K562 (cell line): ENCODE measurements around the gene COL9A3.

ENCODE experiments used
- AFF4 ChIP-seq: sonication (generic); formaldehyde crosslinking; IDR thresholded peaks from 2 replicates; pipeline ENCODE4 v1.8.0; 2023; ENCODE audit warnings: mild to moderate bottlenecking, missing genetic modification reagents
- BRCA1 ChIP-seq, 2 experiments: fragments of 450-650 bp in 1 of 2; sonication (generic) in 1 of 2; formaldehyde crosslinking in 1 of 2; IDR thresholded peaks; 2 replicates each; pipeline versions ENCODE4 v1.5.0 to v1.6.1; 2017 to 2020; ENCODE audit warnings: mild to moderate bottlenecking in 1 of 2, missing genetic modification reagents in 1 of 2
- CREB1 ChIP-seq, 2 experiments: sonication (generic) in 1 of 2; formaldehyde crosslinking in 1 of 2; IDR thresholded peaks; 2 replicates each; pipeline versions ENCODE4 v1.6.1 to v1.8.0; 2012 to 2022; ENCODE audit warnings: inconsistent platforms in 1 of 2, mild to moderate bottlenecking in 1 of 2, missing genetic modification reagents in 1 of 2, moderate library complexity in 1 of 2
- CTCF ChIP-seq, 3 experiments: IDR thresholded peaks in 2 of 3; conservative IDR thresholded peaks in 1 of 3; 2 replicates each; pipeline ENCODE4 v1.5.1; 2011 to 2012; ENCODE audit warnings: low read length in 3 of 3, mild to moderate bottlenecking in 3 of 3, control low read depth in 2 of 3, improper control_type of control experiment in 1 of 3, inconsistent platforms in 1 of 3, low read depth in 1 of 3, mixed read lengths in 1 of 3, moderate library complexity in 1 of 3; ENCODE audit not compliant: insufficient read depth in 2 of 3
- NELFE ChIP-seq: IDR thresholded peaks from 2 replicates; pipeline ENCODE4 v1.6.1; 2011; ENCODE audit warnings: mild to moderate bottlenecking; ENCODE audit not compliant: insufficient read depth, insufficient read length
- POLR2AphosphoS2 ChIP-seq: IDR thresholded peaks from 2 replicates; pipeline ENCODE4 v1.6.1; 2012; ENCODE audit warnings: low read length, improper control_type of control experiment
- POLR2H ChIP-seq: IDR thresholded peaks from 2 replicates; pipeline ENCODE4 v1.6.1; 2016; ENCODE audit warnings: missing genetic modification characterization, low read depth, mild to moderate bottlenecking, control low read depth, missing compliant biosample characterization, moderate library complexity
- RFX5 ChIP-seq: IDR thresholded peaks from 2 replicates; pipeline ENCODE4 v1.6.1; 2011; ENCODE audit warnings: low read depth, mild to moderate bottlenecking, improper control_type of control experiment, low read length
- YY1 ChIP-seq, 3 experiments: IDR thresholded peaks; 2 replicates each; pipeline ENCODE4 v1.6.1; 2011; ENCODE audit warnings: low read length in 2 of 3, mild to moderate bottlenecking in 2 of 3, moderate library complexity in 2 of 3, borderline replicate concordance in 1 of 3, control low read depth in 1 of 3, low read depth in 1 of 3; ENCODE audit not compliant: insufficient read depth in 3 of 3, insufficient replicate concordance in 2 of 3, control insufficient read depth in 1 of 3, insufficient read length in 1 of 3; ENCODE audit errors: extremely low read depth in 1 of 3
- ZBTB1 ChIP-seq: sonication (generic); formaldehyde crosslinking; IDR thresholded peaks from 2 replicates; pipeline ENCODE4 v1.8.1; 2023; ENCODE audit warnings: missing genetic modification reagents, low read depth, mild to moderate bottlenecking, borderline replicate concordance
- ZBTB5 ChIP-seq: fragments of 450-650 bp; IDR thresholded peaks from 2 replicates; pipeline ENCODE4 v1.6.1; 2017; ENCODE audit warnings: antibody characterized with exemption
- ZNF224 ChIP-seq: sonication (generic); formaldehyde crosslinking; IDR thresholded peaks from 2 replicates; pipeline ENCODE4 v1.8.0; 2022; ENCODE audit warnings: mild to moderate bottlenecking, missing genetic modification reagents
- ZNF274 ChIP-seq: IDR thresholded peaks from 2 replicates; pipeline ENCODE4 v1.6.1; 2011; ENCODE audit warnings: low read depth, mild to moderate bottlenecking, low read length, moderate library complexity, borderline replicate concordance

- TF ChIP-seq CREB1 (IDR thresholded peaks at IDR 0.05) (no peak), CREB1 (CRISPR knock-in tag; IDR thresholded peaks at IDR 0.05) (no peak), AFF4 (CRISPR knock-in tag) (no peak), ZBTB5 (no peak), POLR2AphosphoS2 (no peak), CTCF (IDR thresholded peaks at IDR 0.05 in 2 of 3, conservative IDR thresholded peaks at IDR 0.05 in 1 of 3; ENCODE audit: insufficient read depth in 2 of 3, low read depth in 1 of 3, low read length in 3 of 3) (no peak), BRCA1 (IDR thresholded peaks at IDR 0.05) (no peak), BRCA1 (CRISPR knock-in tag; IDR thresholded peaks at IDR 0.05) (no peak), YY1 (IDR thresholded peaks at IDR 0.05; ENCODE audit: borderline replicate concordance in 1 of 3, control insufficient read depth in 1 of 3, extremely low read depth in 1 of 3, insufficient read depth in 3 of 3, insufficient read length in 1 of 3, insufficient replicate concordance in 2 of 3, low read depth in 1 of 3, low read length in 2 of 3) (no peak), ZNF274 (no peak), ZNF224 (CRISPR knock-in tag) (no peak), ZBTB1 (CRISPR knock-in tag) (no peak), POLR2H (tag) (no peak), RFX5 (no peak), NELFE (no peak)
These were observed 60.3 kb downstream of the COL9A3 start for GRCh38 chr20:62876902-62877816.
